ENCODE measurements around the gene FRRS1. TPM values are rescaled to one million over a fixed set of nuclear protein-coding genes. Genes with fewer than 3 reads are reported as not detected.
"Not testable (repeated sequence)": the region's sequence is repeated elsewhere in the genome, so short reads cannot be mapped to it uniquely, and the experiment has no call there.

FRRS1 gene
- 0.24 and 0.28 TPM in 2 replicates for total RNA-seq

GRCh38 chr1:99766378-99766800 is at the start of gene FRRS1:
FRRS1 (minus strand) TSS chr1:99766635; CDS start chr1:99748768, 17,867 bp downstream.
- Mint-ChIP-seq H3K27ac (peak within 1 kb of the TSS; percentile 55), H3K36me3 (ENCODE audit: low read depth) (no peaks in the 10 kb centered on the region), H3K9me3 (no peaks in the 10 kb centered on the region), H3K27me3 (peaks cover 48% of the 10 kb centered on the region), H3K4me1 (peaks cover 6% of the 10 kb centered on the region), H3K4me3 (peak within 1 kb of the TSS; percentile 87)
- peak; percentile 82 for DNase-seq
- intact Hi-C loops (cut with micrococcal nuclease): no loop called here

- no peaks in the 10 kb centered on the region for H3K9me3 Mint-ChIP-seq
- H3K27ac Mint-ChIP-seq: no peak overlapping the region
- no peak overlapping the region for H3K4me3 Mint-ChIP-seq
- peaks cover 6% of the 10 kb centered on the region for H3K4me1 Mint-ChIP-seq
- DNase-seq: no peak
- H3K36me3 Mint-ChIP-seq (ENCODE audit: low read depth): no peaks in the 10 kb centered on the region
- peaks cover 5% of the 10 kb centered on the region for H3K27me3 Mint-ChIP-seq
- intact Hi-C loops (cut with micrococcal nuclease): no loop called here
Measured at GRCh38 chr1:99814373-99814900, 48.0 kb upstream of the FRRS1 start.

GRCh38 chr1:99811747-99812146 is 45.3 kb upstream of the FRRS1 start:
- H3K4me3 Mint-ChIP-seq: no peak overlapping the region
- H3K36me3 Mint-ChIP-seq (ENCODE audit: low read depth): no peaks in the 10 kb centered on the region

DNA sequence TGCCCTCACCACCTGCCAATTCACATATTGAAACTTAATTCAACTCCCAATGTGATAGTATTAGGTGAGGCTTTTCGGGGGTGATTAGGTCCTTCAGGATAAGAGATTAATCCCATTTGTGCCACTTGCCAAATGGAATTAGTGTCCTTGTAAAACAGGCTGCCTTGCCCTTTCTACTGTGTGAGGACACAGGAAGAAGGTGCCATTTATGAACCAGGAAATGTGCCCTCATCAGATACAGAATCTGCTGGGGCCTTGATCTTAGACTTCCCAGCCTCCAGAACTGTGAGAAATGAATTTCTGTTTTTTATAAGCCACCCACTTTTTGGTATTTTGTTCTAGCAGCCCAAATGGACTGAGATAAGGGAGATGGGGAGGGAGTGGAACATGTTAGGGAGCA is 44.6 kb upstream of the FRRS1 start:
- Mint-ChIP-seq H3K27ac (no peak overlapping the region), H3K4me1 (peaks cover 18% of the 10 kb centered on the region), H3K36me3 (ENCODE audit: low read depth) (no peaks in the 10 kb centered on the region), H3K9me3 (no peaks in the 10 kb centered on the region), H3K27me3 (peaks cover 15% of the 10 kb centered on the region), H3K4me3 (no peak overlapping the region)
- intact Hi-C loops (cut with micrococcal nuclease): no loop called here
- no peak for DNase-seq

More at GRCh38 chr1:99811747-99812146, 45.3 kb upstream of the FRRS1 start:
- peaks cover 18% of the 10 kb centered on the region for H3K4me1 Mint-ChIP-seq
- intact Hi-C loops (cut with micrococcal nuclease): no loop called here
- no peak for DNase-seq
- peaks cover 18% of the 10 kb centered on the region for H3K27me3 Mint-ChIP-seq
- no peaks in the 10 kb centered on the region for H3K9me3 Mint-ChIP-seq
- H3K27ac Mint-ChIP-seq: no peak overlapping the region

GRCh38 chr1:99808391-99809115 is 42.1 kb upstream of the FRRS1 start:
- H3K4me3 Mint-ChIP-seq: peak overlapping the region; percentile 22
- H3K36me3 Mint-ChIP-seq (ENCODE audit: low read depth): no peaks in the 10 kb centered on the region
- H3K27me3 Mint-ChIP-seq: peaks cover 20% of the 10 kb centered on the region
- H3K9me3 Mint-ChIP-seq: no peaks in the 10 kb centered on the region
- peaks cover 18% of the 10 kb centered on the region for H3K4me1 Mint-ChIP-seq
- peak; percentile 85 for DNase-seq
- intact Hi-C loops (cut with micrococcal nuclease): loop anchor here (1.0 to 5.0 kb wide), 9 partner anchors 42 to 1060 kb away; partner anchors contain the start of genes AGL, CDC14A, RTCA and SLC35A3
- no peak overlapping the region for H3K27ac Mint-ChIP-seq

GRCh38 chr1:99806882-99807281 is 40.4 kb upstream of the FRRS1 start:
- peaks cover 22% of the 10 kb centered on the region for H3K27me3 Mint-ChIP-seq
- H3K36me3 Mint-ChIP-seq (ENCODE audit: low read depth): no peaks in the 10 kb centered on the region
- DNase-seq: no peak
- no peak overlapping the region for H3K4me3 Mint-ChIP-seq
- intact Hi-C loops (cut with micrococcal nuclease): loop anchor here (5.0 kb wide), 2 partner anchors 160 to 735 kb away; partner anchors contain the start of gene SLC35A3
- H3K9me3 Mint-ChIP-seq: no peaks in the 10 kb centered on the region
- no peak overlapping the region for H3K27ac Mint-ChIP-seq
- peaks cover 18% of the 10 kb centered on the region for H3K4me1 Mint-ChIP-seq

GRCh38 chr1:99801584-99801983 is 35.1 kb upstream of the FRRS1 start:
- H3K36me3 Mint-ChIP-seq (ENCODE audit: low read depth): no peaks in the 10 kb centered on the region
- no peak overlapping the region for H3K27ac Mint-ChIP-seq
- peaks cover 40% of the 10 kb centered on the region for H3K27me3 Mint-ChIP-seq
- no peaks in the 10 kb centered on the region for H3K9me3 Mint-ChIP-seq
- H3K4me1 Mint-ChIP-seq: no peaks in the 10 kb centered on the region
- intact Hi-C loops (cut with micrococcal nuclease): no loop called here
- DNase-seq: no peak
- no peak overlapping the region for H3K4me3 Mint-ChIP-seq

DNA sequence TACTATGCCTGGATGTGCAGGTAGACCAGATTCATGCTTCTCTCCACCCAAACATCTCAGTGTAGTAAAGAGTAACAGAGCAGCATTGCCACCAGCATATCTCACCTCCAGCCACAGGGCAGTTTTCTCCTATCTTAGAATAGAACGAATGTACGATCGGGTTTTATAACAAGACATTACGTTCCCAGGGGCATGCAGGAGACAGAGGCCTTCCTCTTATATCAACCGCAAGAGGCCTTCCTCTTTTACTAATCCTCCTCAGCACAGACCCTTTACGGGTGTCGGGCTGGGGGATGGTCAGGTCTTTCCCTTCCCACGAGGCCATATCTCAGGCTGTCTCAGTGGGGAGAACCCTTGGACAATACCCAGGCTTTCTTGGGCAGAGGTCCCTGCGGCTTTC is 27.4 kb upstream of the FRRS1 start:
- DNase-seq; H3K9me3 Mint-ChIP-seq; H3K4me1 Mint-ChIP-seq; H3K27ac Mint-ChIP-seq; H3K36me3 Mint-ChIP-seq (ENCODE audit: low read depth); intact Hi-C loops (cut with micrococcal nuclease); H3K4me3 Mint-ChIP-seq: not testable (repeated sequence)
- peaks cover 65% of the 10 kb centered on the region for H3K27me3 Mint-ChIP-seq

GRCh38 chr1:99789715-99790114 is 23.3 kb upstream of the FRRS1 start:
- no peak for DNase-seq
- intact Hi-C loops (cut with micrococcal nuclease): no loop called here
- Mint-ChIP-seq H3K36me3 (ENCODE audit: low read depth) (peaks cover 2% of the 10 kb centered on the region), H3K27me3 (peaks cover 49% of the 10 kb centered on the region), H3K27ac (no peak overlapping the region), H3K9me3 (no peaks in the 10 kb centered on the region), H3K4me3 (no peak overlapping the region), H3K4me1 (peaks cover 12% of the 10 kb centered on the region)

- Mint-ChIP-seq H3K4me1 (peaks cover 19% of the 10 kb centered on the region), H3K36me3 (ENCODE audit: low read depth) (peaks cover 2% of the 10 kb centered on the region), H3K4me3 (no peak overlapping the region), H3K27me3 (peaks cover 55% of the 10 kb centered on the region), H3K9me3 (no peaks in the 10 kb centered on the region), H3K27ac (no peak overlapping the region)
- no peak for DNase-seq
- intact Hi-C loops (cut with micrococcal nuclease): no loop called here
Measured at GRCh38 chr1:99788896-99789295, 22.5 kb upstream of the FRRS1 start.

GRCh38 chr1:99786751-99787501 is 20.5 kb upstream of the FRRS1 start:
- DNase-seq: peak; percentile 60
- Mint-ChIP-seq H3K27ac (no peak overlapping the region), H3K4me3 (no peak overlapping the region), H3K27me3 (peaks cover 54% of the 10 kb centered on the region), H3K4me1 (peaks cover 19% of the 10 kb centered on the region), H3K9me3 (no peaks in the 10 kb centered on the region), H3K36me3 (ENCODE audit: low read depth) (peaks cover 2% of the 10 kb centered on the region)
- intact Hi-C loops (cut with micrococcal nuclease): no loop called here

- peak overlapping the region; percentile 29 for H3K4me3 Mint-ChIP-seq
- H3K27me3 Mint-ChIP-seq: peaks cover 60% of the 10 kb centered on the region
- intact Hi-C loops (cut with micrococcal nuclease): no loop called here
- DNase-seq: peak; percentile 60
- H3K4me1 Mint-ChIP-seq: peaks cover 19% of the 10 kb centered on the region
- no peak overlapping the region for H3K27ac Mint-ChIP-seq
- H3K9me3 Mint-ChIP-seq: no peaks in the 10 kb centered on the region
- H3K36me3 Mint-ChIP-seq (ENCODE audit: low read depth): peaks cover 2% of the 10 kb centered on the region
Measured at GRCh38 chr1:99784809-99785255, 18.4 kb upstream of the FRRS1 start.

GRCh38 chr1:99784143-99784542 is 17.7 kb upstream of the FRRS1 start:
- Mint-ChIP-seq H3K9me3 (no peaks in the 10 kb centered on the region), H3K27me3 (peaks cover 62% of the 10 kb centered on the region), H3K27ac (no peak overlapping the region), H3K4me3 (peak overlapping the region; percentile 29), H3K4me1 (peaks cover 19% of the 10 kb centered on the region), H3K36me3 (ENCODE audit: low read depth) (peaks cover 2% of the 10 kb centered on the region)
- no peak for DNase-seq
- intact Hi-C loops (cut with micrococcal nuclease): no loop called here

DNA sequence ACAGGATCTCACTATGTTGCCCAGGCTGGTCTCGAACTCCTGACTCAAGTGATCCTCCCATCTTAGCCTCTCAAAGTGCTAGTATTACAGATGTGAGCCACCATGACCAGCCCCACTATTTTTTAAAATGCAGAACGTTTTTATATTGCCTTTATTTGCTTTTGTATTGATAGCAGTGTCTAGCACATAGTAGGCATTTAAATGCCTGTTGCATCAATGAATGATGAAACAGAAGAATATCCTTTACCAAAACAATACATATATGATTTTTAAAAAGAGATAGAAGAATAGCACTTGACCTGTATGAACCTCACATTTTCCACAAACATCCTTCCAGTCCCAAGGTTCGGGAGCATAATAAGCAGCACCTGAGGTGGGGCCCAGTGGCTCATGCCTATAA is 16.5 kb upstream of the FRRS1 start:
- Mint-ChIP-seq H3K27me3 (peaks cover 54% of the 10 kb centered on the region), H3K4me3 (no peak overlapping the region), H3K4me1 (peaks cover 19% of the 10 kb centered on the region), H3K9me3 (no peaks in the 10 kb centered on the region), H3K27ac (no peak overlapping the region), H3K36me3 (ENCODE audit: low read depth) (no peaks in the 10 kb centered on the region)
- no peak for DNase-seq
- intact Hi-C loops (cut with micrococcal nuclease): no loop called here
